Naive thymus-derived CD4-positive, alpha-beta T cell (primary cell): ENCODE data around the gene GNPTAB. TPM values are rescaled to one million over a fixed set of nuclear protein-coding genes. Genes with fewer than 3 reads are reported as not detected.
"Not testable (repeated sequence)": the region's sequence is repeated elsewhere in the genome, so short reads cannot be mapped to it uniquely, and the experiment has no call there.

Source experiments
- ATAC-seq: fragments of 150-1000 bp; cut with Tn5 transposase; 2 replicates; pipeline ENCODE4 v1.10.0; 2021; ENCODE audit warnings: mild to moderate bottlenecking, moderate library complexity
- CTCF ChIA-PET: fragments of 350-600 bp; sonication (Branson Sonifier 250); formaldehyde crosslinking; loops from one replicate; lab custom pipeline; 2021; ENCODE audit warnings: antibody characterized with exemption; lab: Charles Lee
- POLR2A ChIA-PET: fragments of 350-600 bp; sonication (Branson Sonifier 250); formaldehyde crosslinking; loops from one replicate; lab custom pipeline; 2021; ENCODE audit warnings: antibody characterized with exemption, inconsistent platforms; lab: Charles Lee
- DNase-seq, 9 donors: peaks; one replicate each; pipeline versions ENCODE4 v3.0.0 to v3.0.0-alpha.2; 2020 to 2022; ENCODE audit warnings: mixed read lengths in 1 of 9
- H3K27ac ChIP-seq: one replicate; pipeline ENCODE4 v1.7.0; 2013; ENCODE audit warnings: mild to moderate bottlenecking, low read depth, low read length, moderate library complexity
- H3K27me3 ChIP-seq, 2 donors: one replicate each; pipeline ENCODE4 v1.7.0; 2013; ENCODE audit warnings: low read length in 2 of 2, mild to moderate bottlenecking in 2 of 2, moderate library complexity in 2 of 2; ENCODE audit not compliant: control insufficient read depth in 2 of 2, insufficient read depth in 2 of 2
- H3K36me3 ChIP-seq, 3 experiments: 1 replicate in 2 of 3; 2 replicates in 1 of 3; pipeline ENCODE4 v1.7.0; 2013; ENCODE audit warnings: low read length in 3 of 3, mild to moderate bottlenecking in 3 of 3, moderate library complexity in 1 of 3; ENCODE audit not compliant: insufficient read depth in 3 of 3, control insufficient read depth in 2 of 3
- H3K4me1 ChIP-seq, 2 donors: one replicate each; pipeline ENCODE4 v1.7.0; 2013; ENCODE audit warnings: low read length in 2 of 2, mild to moderate bottlenecking in 2 of 2, moderate library complexity in 1 of 2; ENCODE audit not compliant: control insufficient read depth in 2 of 2, insufficient read depth in 2 of 2
- H3K4me3 ChIP-seq: 2 replicates; pipeline ENCODE4 v1.7.0; 2013; ENCODE audit warnings: mild to moderate bottlenecking, low read length
- H3K9me3 ChIP-seq, 3 experiments: 1 replicate in 2 of 3; 2 replicates in 1 of 3; pipeline ENCODE4 v1.7.0; 2013; ENCODE audit warnings: low read length in 3 of 3; ENCODE audit not compliant: control insufficient read depth in 2 of 3
- H3K27ac Mint-ChIP-seq, 9 donors: one replicate each; pipeline ENCODE4 v1.8.0; 2020 to 2022; ENCODE audit warnings: mixed read lengths in 9 of 9, mild to moderate bottlenecking in 8 of 9, moderate library complexity in 5 of 9, inconsistent platforms in 2 of 9
- H3K27me3 Mint-ChIP-seq, 5 donors: one replicate each; pipeline ENCODE4 v1.8.0; 2021 to 2022; ENCODE audit warnings: mixed read lengths in 5 of 5, mild to moderate bottlenecking in 1 of 5
- H3K36me3 Mint-ChIP-seq, 5 donors: one replicate each; pipeline ENCODE4 v1.8.0; 2020 to 2022; ENCODE audit warnings: mixed read lengths in 5 of 5, mild to moderate bottlenecking in 3 of 5, inconsistent platforms in 1 of 5
- H3K4me1 Mint-ChIP-seq, 7 donors: one replicate each; pipeline ENCODE4 v1.8.0; 2020 to 2022; ENCODE audit warnings: mixed read lengths in 7 of 7, mild to moderate bottlenecking in 3 of 7, inconsistent platforms in 1 of 7
- H3K4me3 Mint-ChIP-seq, 10 donors: one replicate each; pipeline ENCODE4 v1.8.0; 2020 to 2022; ENCODE audit warnings: mild to moderate bottlenecking in 10 of 10, mixed read lengths in 10 of 10, moderate library complexity in 6 of 10, inconsistent platforms in 2 of 10
- H3K9me3 Mint-ChIP-seq, 11 donors: one replicate each; pipeline ENCODE4 v1.8.0; 2020 to 2022; ENCODE audit warnings: mixed read lengths in 11 of 11, mild to moderate bottlenecking in 4 of 11, inconsistent platforms in 1 of 11, moderate library complexity in 1 of 11
- intact Hi-C, 2 donors: fragments of 100-400 bp; cut with micrococcal nuclease; formaldehyde crosslinking; loops; one replicate each; pipeline ENCODE4 v1.15.1; 2023
- polyA plus RNA-seq, 2 donors: library from polyadenylated mRNA; unstranded; fragments of 300-500 nt; fragmentation: Illumina TruSeq; gene quantifications; one replicate each; pipeline ENCODE4 v1.2.3, GENCODE V29; 2021
- total RNA-seq, 6 experiments: library from RNA in 5 of 6; stranded (reverse) in 5 of 6; gene quantifications; 1 replicate in 5 of 6; 2 replicates in 1 of 6; pipeline ENCODE4 v1.2.3 and lab custom pipeline; 2021 to 2026

The GNPTAB gene
- total and polyA plus RNA-seq, 7 experiments from 2014 or later, result 28.2 to 85.1 (median 44.4) TPM

GRCh38 chr12:101743242-101743641 is 87.5 kb downstream of the GNPTAB start:
- H3K4me1 ChIP-seq, result no peaks in the 10 kb centered on the region
- no peak overlapping the region for H3K4me3 ChIP-seq
- H3K9me3 Mint-ChIP-seq, result no peaks in the 10 kb centered on the region
- DNase-seq, result no peak
- H3K9me3 ChIP-seq, result no peaks in the 10 kb centered on the region
- intact Hi-C loops, result no loop called here
- no peak overlapping the region for H3K27ac ChIP-seq
- H3K27me3 ChIP-seq, result no peaks in the 10 kb centered on the region
- H3K4me3 Mint-ChIP-seq, result no peak overlapping the region
- H3K27me3 Mint-ChIP-seq, result no peaks in the 10 kb centered on the region
- H3K36me3 Mint-ChIP-seq, result peaks cover under 1 to 37% (median 9%) of the 10 kb centered on the region in 5 donors
- peaks cover 0 to 9% (median 2%) of the 10 kb centered on the region in 7 donors for H3K4me1 Mint-ChIP-seq
- H3K27ac Mint-ChIP-seq, result peak overlapping the region in 8 of 9 donors; percentile 11 to 84 (median 60)
- no peak for ATAC-seq
- POLR2A ChIA-PET, result no interaction called here
- H3K36me3 ChIP-seq, result peaks cover 0 to 36% (median 7%) of the 10 kb centered on the region in 3 experiments
- CTCF ChIA-PET, result no interaction called here

- CTCF ChIA-PET, result no interaction called here
- Histone ChIP-seq H3K36me3 (peaks cover 0 to 19% (median 5%) of the 10 kb centered on the region in 3 experiments), H3K4me3 (no peak overlapping the region), H3K27ac (no peak overlapping the region), H3K9me3 (no peaks in the 10 kb centered on the region), H3K4me1 (no peaks in the 10 kb centered on the region), H3K27me3 (no peaks in the 10 kb centered on the region)
- intact Hi-C loops, result no loop called here
- ATAC-seq, result no peak
- Mint-ChIP-seq H3K4me3 (no peak overlapping the region), H3K27ac (no peak overlapping the region), H3K36me3 (peaks cover 0 to 39% (median 6%) of the 10 kb centered on the region in 5 donors), H3K9me3 (no peaks in the 10 kb centered on the region), H3K27me3 (no peaks in the 10 kb centered on the region), H3K4me1 (peaks cover 0 to 9% (median 0%) of the 10 kb centered on the region in 7 donors)
- DNase-seq, result no peak
- POLR2A ChIA-PET, result no interaction called here
Observed at GRCh38 chr12:101740980-101741379, 89.8 kb downstream of the GNPTAB start.

GRCh38 chr12:101740566-101740965 is 90.2 kb downstream of the GNPTAB start:
- Histone ChIP-seq H3K4me1 (no peaks in the 10 kb centered on the region), H3K27ac (no peak overlapping the region), H3K4me3 (no peak overlapping the region), H3K9me3 (no peaks in the 10 kb centered on the region), H3K36me3 (peaks cover 0 to 18% (median 5%) of the 10 kb centered on the region in 3 experiments), H3K27me3 (no peaks in the 10 kb centered on the region)
- Mint-ChIP-seq H3K9me3 (no peaks in the 10 kb centered on the region), H3K4me1 (peaks cover 0 to 9% (median 0%) of the 10 kb centered on the region in 7 donors), H3K4me3 (no peak overlapping the region), H3K27me3 (no peaks in the 10 kb centered on the region), H3K27ac (no peak overlapping the region), H3K36me3 (peaks cover 0 to 39% (median 6%) of the 10 kb centered on the region in 5 donors)
- ChIA-PET POLR2A (no interaction called here), CTCF (no interaction called here)
- no peak for ATAC-seq
- no peak for DNase-seq
- intact Hi-C loops, result no loop called here

GRCh38 chr12:101738920-101739665 is 91.7 kb downstream of the GNPTAB start, which contains the start of gene SYCP3:
Gene SYCP3, minus strand, starts transcription at chr12:101739462. Its CDS starts 1,527 bp downstream, at chr12:101737935.
- POLR2A ChIA-PET, result no interaction called here
- Histone ChIP-seq H3K4me3 (no peak within 1 kb of the TSS), H3K9me3 (no peaks in the 10 kb centered on the region), H3K27ac (no peak within 1 kb of the TSS), H3K4me1 (no peaks in the 10 kb centered on the region), H3K36me3 (peaks cover 0 to 11% (median 5%) of the 10 kb centered on the region in 3 experiments), H3K27me3 (no peaks in the 10 kb centered on the region)
- Mint-ChIP-seq H3K27ac (no peak within 1 kb of the TSS), H3K36me3 (peaks cover 0 to 27% (median 5%) of the 10 kb centered on the region in 5 donors), H3K9me3 (no peaks in the 10 kb centered on the region), H3K4me3 (no peak within 1 kb of the TSS), H3K27me3 (no peaks in the 10 kb centered on the region), H3K4me1 (peaks cover 0 to 8% (median 0%) of the 10 kb centered on the region in 7 donors)
- no peak for ATAC-seq
- no peak for DNase-seq
- intact Hi-C loops, result no loop called here
- CTCF ChIA-PET, result no interaction called here

GRCh38 chr12:101737476-101737875 is 93.3 kb downstream of the GNPTAB start:
- ChIA-PET POLR2A (no interaction called here), CTCF (interaction anchor here (1.4 kb wide), 1 partner anchor 18 kb away, joined by 6 read pairs; no protein-coding TSS in a partner anchor)
- no peak overlapping the region for H3K27ac ChIP-seq
- Mint-ChIP-seq H3K4me1 (peaks cover 0 to 3% (median 0%) of the 10 kb centered on the region in 7 donors), H3K9me3 (no peaks in the 10 kb centered on the region), H3K27me3 (no peaks in the 10 kb centered on the region), H3K4me3 (no peak overlapping the region), H3K27ac (peak overlapping the region in 1 of 9 donors; percentile 25), H3K36me3 (peaks cover 0 to 23% (median 4%) of the 10 kb centered on the region in 5 donors)
- no peaks in the 10 kb centered on the region for H3K4me1 ChIP-seq
- no peaks in the 10 kb centered on the region for H3K9me3 ChIP-seq
- ATAC-seq, result no peak
- no peak overlapping the region for H3K4me3 ChIP-seq
- intact Hi-C loops, result no loop called here
- DNase-seq, result no peak
- H3K27me3 ChIP-seq, result no peaks in the 10 kb centered on the region
- H3K36me3 ChIP-seq, result peaks cover 0 to 5% (median 0%) of the 10 kb centered on the region in 3 experiments

DNA sequence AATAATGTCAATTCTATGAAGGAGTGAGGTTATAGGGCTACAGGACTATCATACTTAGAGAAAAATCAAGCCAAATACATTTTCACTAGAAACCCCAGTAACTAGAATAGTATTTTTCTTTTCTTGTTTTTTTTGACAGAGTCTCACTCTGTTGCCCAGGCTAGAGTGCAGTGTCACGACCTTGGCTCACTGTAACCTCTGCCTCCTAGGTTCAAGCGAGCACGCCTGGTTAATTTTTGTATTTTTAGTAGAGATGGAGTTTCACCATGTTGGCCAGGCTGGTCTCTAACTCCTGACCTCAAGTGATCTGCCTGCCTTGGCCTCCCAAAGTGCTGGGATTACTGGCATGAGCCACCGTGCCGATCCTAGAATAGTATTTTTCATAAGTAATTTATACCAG is 96.3 kb downstream of the GNPTAB start:
- POLR2A ChIA-PET, H3K4me3 Mint-ChIP-seq, H3K27me3 Mint-ChIP-seq, H3K27me3 ChIP-seq, DNase-seq, H3K9me3 Mint-ChIP-seq, intact Hi-C loops, H3K27ac Mint-ChIP-seq, H3K27ac ChIP-seq, H3K4me3 ChIP-seq, H3K9me3 ChIP-seq, CTCF ChIA-PET, ATAC-seq, H3K4me1 Mint-ChIP-seq, H3K36me3 ChIP-seq, H3K4me1 ChIP-seq: not testable (repeated sequence)
- peaks cover 0 to 33% (median 9%) of the 10 kb centered on the region in 5 donors for H3K36me3 Mint-ChIP-seq
